ENCODE measurements around the gene SLC12A5.

The SLC12A5 gene

DNA sequence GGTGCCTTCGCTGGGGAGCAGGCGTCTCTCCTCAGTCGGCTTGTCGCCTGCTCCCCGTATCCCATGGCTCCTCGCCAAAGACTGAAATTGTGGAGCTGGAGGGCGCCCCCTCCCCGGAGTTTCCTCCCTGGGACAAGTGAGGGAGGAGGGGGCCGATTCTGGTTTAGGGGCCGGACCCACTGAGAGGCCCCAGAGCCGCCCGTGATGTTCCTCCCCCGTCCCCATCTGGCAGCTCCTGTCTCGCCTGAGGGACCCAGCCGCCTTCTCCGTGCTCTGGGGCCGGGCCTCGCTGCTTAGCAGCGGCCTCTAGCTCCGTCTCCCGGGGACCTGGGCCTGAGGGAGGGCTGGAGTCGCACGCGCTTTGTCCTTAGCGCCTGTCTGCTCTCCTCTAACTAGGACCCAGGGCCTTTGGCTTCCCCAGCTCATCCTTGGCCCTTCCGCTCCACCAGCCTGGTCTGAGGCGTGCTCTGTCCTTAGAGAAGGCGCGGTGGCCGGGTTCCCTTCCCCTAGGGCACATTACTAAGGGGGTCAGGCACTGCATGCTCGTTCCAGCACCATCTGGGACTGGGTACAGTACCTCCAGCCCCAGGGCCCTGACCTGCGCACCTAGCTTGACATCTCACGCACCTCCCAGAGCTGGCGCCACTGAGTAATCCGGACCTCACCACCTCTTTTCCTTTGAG lies 29.7 kb downstream of the SLC12A5 start:
- no peaks in the 10 kb centered on the region for H3K9me3 ChIP-seq (ENCODE audit: control insufficient read depth in 5 of 5, low read length in 5 of 5)
- H3K9ac ChIP-seq (ENCODE audit: low read length in 5 of 5), result no peak overlapping the region
- H3K27me3 ChIP-seq (ENCODE audit: control insufficient read depth in 5 of 5, insufficient read depth in 4 of 5, low read length in 5 of 5), result peaks cover 8 to 35% (median 21%) of the 10 kb centered on the region in 5 donors
- H3K27ac ChIP-seq (ENCODE audit: low read depth, low read length), result no peak overlapping the region
- peaks cover 2 to 42% (median 28%) of the 10 kb centered on the region in 5 donors for H3K4me1 ChIP-seq (ENCODE audit: control insufficient read depth in 5 of 5, insufficient read depth in 5 of 5, low read length in 5 of 5)
- peaks cover 0 to 38% (median 37%) of the 10 kb centered on the region in 5 donors for H3K36me3 ChIP-seq (ENCODE audit: control insufficient read depth in 5 of 5, insufficient read depth in 5 of 5, low read length in 5 of 5)
- H3K4me3 ChIP-seq (ENCODE audit: low read depth in 1 of 5, low read length in 5 of 5), result peak overlapping the region in 2 of 5 donors; percentile 49

DNA sequence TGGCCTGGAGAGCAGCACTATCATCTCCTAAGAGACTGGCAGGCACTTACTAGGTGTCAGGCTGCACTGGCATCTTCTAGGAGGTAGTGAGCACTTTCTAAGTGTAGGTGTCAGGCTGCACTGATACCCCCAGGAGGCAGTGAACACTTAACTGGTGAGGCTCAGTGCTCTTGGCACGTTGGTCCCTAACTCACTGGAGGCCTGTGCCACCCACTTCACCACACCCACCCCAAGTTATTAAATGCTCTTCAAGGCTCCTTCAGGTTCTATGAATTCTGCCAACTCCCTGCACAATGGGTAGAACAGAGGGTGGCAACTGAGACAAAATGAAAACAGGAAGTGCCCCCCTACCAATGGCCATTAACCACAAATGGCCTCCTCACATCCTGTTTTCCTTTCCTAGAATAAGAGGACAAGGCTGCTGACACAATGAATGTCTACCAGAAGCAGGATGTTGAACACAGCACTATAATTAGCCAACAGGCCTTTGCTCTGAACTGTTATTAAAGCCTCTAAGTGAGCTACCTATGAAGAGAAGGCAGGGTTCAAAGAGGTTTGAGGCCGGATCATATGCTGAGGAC lies 31.4 kb downstream of the SLC12A5 start:
- Histone ChIP-seq H3K4me3 (ENCODE audit: low read depth in 1 of 5, low read length in 5 of 5) (no peak overlapping the region), H3K9me3 (ENCODE audit: control insufficient read depth in 5 of 5, low read length in 5 of 5) (no peaks in the 10 kb centered on the region), H3K9ac (ENCODE audit: low read length in 5 of 5) (no peak overlapping the region), H3K27ac (ENCODE audit: low read depth, low read length) (no peak overlapping the region), H3K36me3 (ENCODE audit: control insufficient read depth in 5 of 5, insufficient read depth in 5 of 5, low read length in 5 of 5) (peaks cover 10 to 54% (median 53%) of the 10 kb centered on the region in 5 donors), H3K27me3 (ENCODE audit: control insufficient read depth in 5 of 5, insufficient read depth in 4 of 5, low read length in 5 of 5) (peaks cover 8 to 26% (median 15%) of the 10 kb centered on the region in 5 donors), H3K4me1 (ENCODE audit: control insufficient read depth in 5 of 5, insufficient read depth in 5 of 5, low read length in 5 of 5) (peaks cover 2 to 42% (median 28%) of the 10 kb centered on the region in 5 donors)

DNA sequence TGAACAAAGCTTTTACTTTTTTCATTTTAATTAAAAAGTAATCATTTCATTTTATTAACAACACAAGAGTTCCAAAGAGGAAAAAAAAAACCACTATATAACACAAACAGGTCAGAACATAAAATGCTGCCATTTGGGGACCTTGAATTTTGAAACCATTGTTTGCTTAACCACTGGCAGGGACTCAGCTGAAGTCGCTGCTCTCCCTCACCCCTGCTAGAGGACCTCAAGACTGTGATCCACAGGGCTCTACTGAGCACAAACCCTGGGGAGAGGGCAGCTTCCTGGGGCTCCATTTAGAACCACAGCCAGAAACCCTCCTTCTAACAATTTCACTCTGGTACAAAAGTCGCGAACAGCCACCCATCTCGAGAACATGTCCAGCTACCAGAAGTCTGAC lies 32.0 kb downstream of the SLC12A5 start:
- Histone ChIP-seq H3K9me3 (ENCODE audit: control insufficient read depth in 5 of 5, low read length in 5 of 5) (no peaks in the 10 kb centered on the region), H3K36me3 (ENCODE audit: control insufficient read depth in 5 of 5, insufficient read depth in 5 of 5, low read length in 5 of 5) (peaks cover 14 to 60% (median 59%) of the 10 kb centered on the region in 5 donors), H3K9ac (ENCODE audit: low read length in 5 of 5) (no peak overlapping the region), H3K27me3 (ENCODE audit: control insufficient read depth in 5 of 5, insufficient read depth in 4 of 5, low read length in 5 of 5) (peaks cover 7 to 22% (median 14%) of the 10 kb centered on the region in 5 donors), H3K4me1 (ENCODE audit: control insufficient read depth in 5 of 5, insufficient read depth in 5 of 5, low read length in 5 of 5) (peaks cover 2 to 42% (median 28%) of the 10 kb centered on the region in 5 donors), H3K4me3 (ENCODE audit: low read depth in 1 of 5, low read length in 5 of 5) (no peak overlapping the region), H3K27ac (ENCODE audit: low read depth, low read length) (no peak overlapping the region)

DNA sequence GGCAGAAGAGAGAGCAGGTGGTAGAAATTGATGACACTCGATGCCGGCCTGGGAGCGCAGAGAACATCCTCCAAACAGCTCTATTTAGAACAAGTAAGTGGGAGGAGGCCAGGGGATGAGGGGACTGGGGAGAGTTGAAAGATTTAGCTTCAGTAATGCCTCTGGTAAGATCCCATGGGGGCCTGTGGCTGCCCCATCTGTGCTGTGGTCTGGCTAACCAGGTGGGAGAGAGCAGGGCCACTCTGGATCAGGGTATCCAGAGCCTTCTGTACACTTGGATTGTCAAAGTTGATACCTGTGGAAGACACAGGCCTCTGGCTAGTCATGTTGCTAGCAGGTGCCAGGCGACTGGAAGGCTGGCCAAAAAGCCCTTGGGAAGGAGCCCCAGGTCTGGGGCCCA lies 33.1 kb downstream of the SLC12A5 start:
- H3K36me3 ChIP-seq (ENCODE audit: control insufficient read depth in 5 of 5, insufficient read depth in 5 of 5, low read length in 5 of 5), result peaks cover 24 to 72% (median 71%) of the 10 kb centered on the region in 5 donors

DNA sequence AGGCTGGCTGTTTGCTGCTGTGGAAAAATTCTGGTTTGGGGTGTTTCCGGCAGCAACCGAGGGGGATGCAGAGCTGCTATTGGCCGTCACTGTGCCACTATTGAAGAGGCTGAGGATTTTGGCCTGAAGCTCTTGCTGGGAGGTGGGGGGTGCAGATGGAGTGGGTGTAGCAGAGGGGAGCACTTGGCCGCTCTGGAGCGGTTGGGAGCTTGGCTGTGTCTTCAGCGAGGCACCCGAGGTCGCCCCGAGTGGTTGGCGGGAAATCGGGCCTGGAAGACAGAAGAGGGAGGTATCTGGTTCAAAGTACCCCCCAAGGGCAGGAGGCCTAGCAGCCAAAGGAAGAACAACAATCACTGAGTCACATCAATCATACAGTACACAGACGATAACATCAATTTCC lies 33.6 kb downstream of the SLC12A5 start:
- no peak overlapping the region for H3K27ac ChIP-seq (ENCODE audit: low read depth, low read length)
- peaks cover 0 to 13% (median 2%) of the 10 kb centered on the region in 5 donors for H3K27me3 ChIP-seq (ENCODE audit: control insufficient read depth in 5 of 5, insufficient read depth in 4 of 5, low read length in 5 of 5)
- no peak overlapping the region for H3K9ac ChIP-seq (ENCODE audit: low read length in 5 of 5)
- no peaks in the 10 kb centered on the region for H3K9me3 ChIP-seq (ENCODE audit: control insufficient read depth in 5 of 5, low read length in 5 of 5)
- peaks cover 2 to 39% (median 24%) of the 10 kb centered on the region in 5 donors for H3K4me1 ChIP-seq (ENCODE audit: control insufficient read depth in 5 of 5, insufficient read depth in 5 of 5, low read length in 5 of 5)
- H3K4me3 ChIP-seq (ENCODE audit: low read depth in 1 of 5, low read length in 5 of 5), result no peak overlapping the region
- H3K36me3 ChIP-seq (ENCODE audit: control insufficient read depth in 5 of 5, insufficient read depth in 5 of 5, low read length in 5 of 5), result peaks cover 26 to 74% (median 74%) of the 10 kb centered on the region in 5 donors

More for the DNA sequence above, 33.1 kb downstream of the SLC12A5 start:
- no peak overlapping the region for H3K9ac ChIP-seq (ENCODE audit: low read length in 5 of 5)
- H3K4me1 ChIP-seq (ENCODE audit: control insufficient read depth in 5 of 5, insufficient read depth in 5 of 5, low read length in 5 of 5), result peaks cover 2 to 42% (median 26%) of the 10 kb centered on the region in 5 donors
- H3K4me3 ChIP-seq (ENCODE audit: low read depth in 1 of 5, low read length in 5 of 5), result no peak overlapping the region
- H3K9me3 ChIP-seq (ENCODE audit: control insufficient read depth in 5 of 5, low read length in 5 of 5), result no peaks in the 10 kb centered on the region
- peaks cover under 1 to 16% (median 3%) of the 10 kb centered on the region in 5 donors for H3K27me3 ChIP-seq (ENCODE audit: control insufficient read depth in 5 of 5, insufficient read depth in 4 of 5, low read length in 5 of 5)
- no peak overlapping the region for H3K27ac ChIP-seq (ENCODE audit: low read depth, low read length)

DNA sequence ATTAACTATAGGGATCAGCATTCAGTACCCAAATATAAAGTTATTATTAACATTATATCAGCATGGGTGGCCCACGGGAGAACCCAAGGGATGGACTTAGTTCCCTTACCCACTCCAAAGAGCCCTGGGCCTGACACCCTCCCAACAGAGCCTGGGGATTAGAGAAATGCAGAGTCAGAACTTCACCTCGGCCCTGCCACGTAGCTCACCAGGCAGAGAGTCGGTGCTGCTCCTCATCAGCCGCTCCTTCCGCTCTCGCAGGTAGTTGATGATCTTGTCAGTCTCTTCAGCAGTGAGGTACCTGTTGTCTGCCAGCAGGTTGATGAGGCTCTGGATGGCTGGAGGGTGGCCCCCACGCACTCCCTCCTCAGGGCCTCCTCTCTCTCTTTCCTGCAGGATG lies 34.1 kb downstream of the SLC12A5 start:
- Histone ChIP-seq H3K27me3 (ENCODE audit: control insufficient read depth in 5 of 5, insufficient read depth in 4 of 5, low read length in 5 of 5) (peaks cover 0 to 8% (median 0%) of the 10 kb centered on the region in 5 donors), H3K4me1 (ENCODE audit: control insufficient read depth in 5 of 5, insufficient read depth in 5 of 5, low read length in 5 of 5) (peaks cover 2 to 34% (median 19%) of the 10 kb centered on the region in 5 donors), H3K9ac (ENCODE audit: low read length in 5 of 5) (no peak overlapping the region), H3K27ac (ENCODE audit: low read depth, low read length) (no peak overlapping the region), H3K36me3 (ENCODE audit: control insufficient read depth in 5 of 5, insufficient read depth in 5 of 5, low read length in 5 of 5) (peaks cover 27 to 80% (median 79%) of the 10 kb centered on the region in 5 donors), H3K9me3 (ENCODE audit: control insufficient read depth in 5 of 5, low read length in 5 of 5) (no peaks in the 10 kb centered on the region), H3K4me3 (ENCODE audit: low read depth in 1 of 5, low read length in 5 of 5) (no peak overlapping the region)

DNA sequence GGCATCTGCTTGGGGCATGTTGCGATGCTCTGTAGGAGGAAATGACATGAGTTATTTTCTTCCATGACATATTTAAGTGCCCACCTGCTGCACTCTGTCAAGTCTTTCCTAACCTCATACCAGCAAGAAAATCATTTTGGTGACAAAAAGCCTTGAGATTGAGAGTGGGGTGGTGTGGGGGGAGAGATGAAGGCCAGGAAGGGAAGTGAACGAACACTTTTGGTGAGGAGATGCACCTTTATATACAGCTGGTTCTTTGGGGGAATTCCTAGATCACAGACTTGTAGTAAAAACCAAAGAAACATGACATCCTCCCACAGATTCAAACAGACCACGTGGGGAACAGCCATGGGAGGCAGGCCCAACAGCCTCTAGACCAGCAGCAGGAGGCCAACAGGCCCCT lies 34.6 kb downstream of the SLC12A5 start:
- Histone ChIP-seq H3K9me3 (ENCODE audit: control insufficient read depth in 5 of 5, low read length in 5 of 5) (no peaks in the 10 kb centered on the region), H3K4me3 (ENCODE audit: low read depth in 1 of 5, low read length in 5 of 5) (no peak overlapping the region), H3K4me1 (ENCODE audit: control insufficient read depth in 5 of 5, insufficient read depth in 5 of 5, low read length in 5 of 5) (peaks cover 2 to 29% (median 14%) of the 10 kb centered on the region in 5 donors), H3K27me3 (ENCODE audit: control insufficient read depth in 5 of 5, insufficient read depth in 4 of 5, low read length in 5 of 5) (peaks cover 0 to 5% (median 0%) of the 10 kb centered on the region in 5 donors), H3K9ac (ENCODE audit: low read length in 5 of 5) (no peak overlapping the region), H3K36me3 (ENCODE audit: control insufficient read depth in 5 of 5, insufficient read depth in 5 of 5, low read length in 5 of 5) (peaks cover 32 to 85% (median 84%) of the 10 kb centered on the region in 5 donors), H3K27ac (ENCODE audit: low read depth, low read length) (no peak overlapping the region)

DNA sequence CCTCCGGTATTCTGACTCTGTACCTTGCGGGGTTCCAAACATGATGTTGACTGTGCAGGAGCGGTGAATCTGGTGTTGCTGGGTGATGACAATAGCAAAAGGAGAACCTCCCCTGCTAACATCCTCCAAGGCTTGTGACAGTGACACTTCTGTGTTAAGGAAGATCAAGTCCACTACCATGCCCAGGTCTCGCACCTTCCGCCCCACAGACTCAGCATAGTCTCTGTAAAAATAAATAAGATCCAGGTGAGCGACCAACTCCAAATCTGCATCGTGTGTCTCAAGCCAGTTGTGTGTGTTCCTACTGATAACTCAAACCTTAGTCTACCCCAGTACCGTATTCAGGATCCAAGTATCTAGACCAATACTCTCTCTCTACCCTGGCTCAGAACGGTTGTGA lies 36.0 kb downstream of the SLC12A5 start:
- Histone ChIP-seq H3K4me3 (ENCODE audit: low read depth in 1 of 5, low read length in 5 of 5) (no peak overlapping the region), H3K4me1 (ENCODE audit: control insufficient read depth in 5 of 5, insufficient read depth in 5 of 5, low read length in 5 of 5) (peaks cover 2 to 21% (median 8%) of the 10 kb centered on the region in 5 donors), H3K27me3 (ENCODE audit: control insufficient read depth in 5 of 5, insufficient read depth in 4 of 5, low read length in 5 of 5) (no peaks in the 10 kb centered on the region), H3K9me3 (ENCODE audit: control insufficient read depth in 5 of 5, low read length in 5 of 5) (no peaks in the 10 kb centered on the region), H3K27ac (ENCODE audit: low read depth, low read length) (no peak overlapping the region), H3K36me3 (ENCODE audit: control insufficient read depth in 5 of 5, insufficient read depth in 5 of 5, low read length in 5 of 5) (peaks cover 40 to 97% (median 92%) of the 10 kb centered on the region in 5 donors), H3K9ac (ENCODE audit: low read length in 5 of 5) (no peak overlapping the region)

DNA sequence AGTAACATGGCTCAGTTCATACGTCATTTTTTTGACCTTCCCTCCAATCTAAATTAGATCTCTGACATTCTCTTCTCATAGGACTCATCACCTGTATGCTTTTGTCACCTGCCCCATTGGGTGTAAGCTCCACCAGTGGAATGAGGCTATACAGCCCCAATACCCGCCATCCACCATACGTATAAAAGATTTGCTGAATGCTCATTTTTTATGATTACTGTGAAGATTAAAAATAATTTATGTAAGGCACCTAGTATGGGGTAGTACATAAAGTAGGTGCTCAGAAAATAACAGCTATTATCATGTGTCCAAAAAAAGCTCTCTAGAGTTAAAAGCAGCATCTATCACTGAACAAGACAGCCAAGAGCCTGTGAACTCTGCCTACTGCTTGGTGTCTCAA lies 36.7 kb downstream of the SLC12A5 start:
- Histone ChIP-seq H3K36me3 (ENCODE audit: control insufficient read depth in 5 of 5, insufficient read depth in 5 of 5, low read length in 5 of 5) (peaks cover 41 to 94% (median 88%) of the 10 kb centered on the region in 5 donors), H3K4me3 (ENCODE audit: low read depth in 1 of 5, low read length in 5 of 5) (no peak overlapping the region), H3K27ac (ENCODE audit: low read depth, low read length) (no peak overlapping the region), H3K27me3 (ENCODE audit: control insufficient read depth in 5 of 5, insufficient read depth in 4 of 5, low read length in 5 of 5) (no peaks in the 10 kb centered on the region), H3K9me3 (ENCODE audit: control insufficient read depth in 5 of 5, low read length in 5 of 5) (no peaks in the 10 kb centered on the region), H3K4me1 (ENCODE audit: control insufficient read depth in 5 of 5, insufficient read depth in 5 of 5, low read length in 5 of 5) (peaks cover under 1 to 14% (median 7%) of the 10 kb centered on the region in 5 donors), H3K9ac (ENCODE audit: low read length in 5 of 5) (no peak overlapping the region)

DNA sequence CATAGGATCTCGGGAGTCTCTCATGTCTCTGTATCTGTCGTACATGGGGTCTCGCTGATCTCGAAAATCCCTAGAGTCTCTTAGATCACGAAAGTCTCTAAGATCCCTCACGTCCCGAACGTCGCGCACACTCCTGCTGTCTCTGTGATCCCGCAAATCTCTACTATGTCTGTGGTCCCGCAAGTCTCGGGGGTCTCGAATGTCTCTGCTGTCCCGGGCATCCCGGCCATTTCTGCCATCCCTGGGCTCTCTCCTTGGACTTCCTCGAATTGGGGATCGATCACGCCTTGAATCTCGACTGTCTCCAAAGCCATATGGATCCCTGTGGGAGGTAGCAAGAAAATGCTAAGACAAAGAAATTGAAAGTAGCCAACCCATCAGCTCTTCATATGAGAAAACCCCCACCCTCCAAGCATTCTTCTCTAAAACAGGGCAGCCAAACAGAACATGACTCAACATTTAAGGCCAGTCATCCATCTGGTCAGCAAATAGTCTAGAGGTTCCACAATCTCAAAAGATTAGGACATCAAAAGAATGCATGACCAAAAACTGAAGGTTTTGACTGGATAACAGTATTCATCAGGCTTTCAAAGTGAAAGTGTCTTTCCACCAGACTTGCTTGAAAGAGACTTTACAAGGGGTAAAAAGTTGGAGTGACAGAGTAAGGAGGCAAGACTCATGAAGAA lies 41.3 kb downstream of the SLC12A5 start:
- Histone ChIP-seq H3K4me3 (ENCODE audit: low read depth in 1 of 5, low read length in 5 of 5) (no peak overlapping the region), H3K9ac (ENCODE audit: low read length in 5 of 5) (no peak overlapping the region), H3K4me1 (ENCODE audit: control insufficient read depth in 5 of 5, insufficient read depth in 5 of 5, low read length in 5 of 5) (no peaks in the 10 kb centered on the region)

More for the DNA sequence above, 41.3 kb downstream of the SLC12A5 start:
- no peaks in the 10 kb centered on the region for H3K9me3 ChIP-seq (ENCODE audit: control insufficient read depth in 5 of 5, low read length in 5 of 5)
- H3K27ac ChIP-seq (ENCODE audit: low read depth, low read length), result no peak overlapping the region
- no peaks in the 10 kb centered on the region for H3K27me3 ChIP-seq (ENCODE audit: control insufficient read depth in 5 of 5, insufficient read depth in 4 of 5, low read length in 5 of 5)
- peaks cover 49 to 69% (median 60%) of the 10 kb centered on the region in 5 donors for H3K36me3 ChIP-seq (ENCODE audit: control insufficient read depth in 5 of 5, insufficient read depth in 5 of 5, low read length in 5 of 5)

Data from subcutaneous abdominal adipose tissue (tissue), 5 donors.